H9 (cell line): ENCODE data around the gene BACH2. TPM values are rescaled to one million over a fixed set of nuclear protein-coding genes. Genes with fewer than 3 reads are reported as not detected.
A peak's percentile ranks its signal among the peaks of the same experiment; 100 is the strongest.

Source experiments
- DNase-seq: peaks from one replicate; pipeline ENCODE4 v3.0.0-alpha.2; 2017
- H2AFZ ChIP-seq: one replicate; pipeline ENCODE4 v1.6.1; 2013; ENCODE audit warnings: mild to moderate bottlenecking, low read length, control low read depth, moderate library complexity
- H2AK5ac ChIP-seq: 2 replicates; pipeline ENCODE4 v1.6.1; 2013; ENCODE audit warnings: low read length, control low read depth, mixed read lengths; ENCODE audit not compliant: insufficient read length
- H2BK120ac ChIP-seq: one replicate; pipeline ENCODE4 v1.6.1; 2013; ENCODE audit warnings: low read depth, mild to moderate bottlenecking, low read length, control low read depth, inconsistent platforms; ENCODE audit not compliant: poor library complexity, severe bottlenecking
- H2BK12ac ChIP-seq: 2 replicates; pipeline ENCODE4 v1.6.1; 2013; ENCODE audit warnings: low read length, control low read depth, mixed read lengths, low read depth; ENCODE audit not compliant: insufficient read length
- H2BK15ac ChIP-seq: 2 replicates; pipeline ENCODE4 v1.6.1; 2013; ENCODE audit warnings: low read depth, low read length, control low read depth
- H2BK20ac ChIP-seq: one replicate; pipeline ENCODE4 v1.6.1; 2013; ENCODE audit warnings: low read depth, mild to moderate bottlenecking, low read length, control low read depth, inconsistent platforms; ENCODE audit not compliant: poor library complexity, severe bottlenecking
- H2BK5ac ChIP-seq: 2 replicates; pipeline ENCODE4 v1.6.1; 2013; ENCODE audit warnings: low read length, control low read depth, mixed read lengths; ENCODE audit not compliant: insufficient read length
- H3K14ac ChIP-seq: 2 replicates; pipeline ENCODE4 v1.6.1; 2013; ENCODE audit warnings: low read length, control low read depth; ENCODE audit not compliant: insufficient read depth
- H3K18ac ChIP-seq: 2 replicates; pipeline ENCODE4 v1.6.1; 2013; ENCODE audit warnings: low read depth, mild to moderate bottlenecking, mixed read lengths, low read length, control low read depth; ENCODE audit not compliant: insufficient read length
- H3K23ac ChIP-seq: 2 replicates; pipeline ENCODE4 v1.6.1; 2013; ENCODE audit warnings: low read length, control low read depth, mixed read lengths, low read depth; ENCODE audit not compliant: insufficient read length
- H3K23me2 ChIP-seq: 2 replicates; pipeline ENCODE4 v1.6.1; 2013; ENCODE audit warnings: low read depth, mild to moderate bottlenecking, mixed read lengths, low read length, control low read depth; ENCODE audit not compliant: insufficient read length, poor library complexity, severe bottlenecking
- H3K27ac ChIP-seq: 2 replicates; pipeline ENCODE4 v1.5.1; 2013; ENCODE audit warnings: low read length, control low read depth, mixed read lengths, low read depth; ENCODE audit not compliant: insufficient read length
- H3K27me3 ChIP-seq: 2 replicates; pipeline ENCODE4 v1.6.1; 2013; ENCODE audit warnings: low read length, control low read depth, inconsistent platforms; ENCODE audit not compliant: insufficient read depth
- H3K4ac ChIP-seq: 2 replicates; pipeline ENCODE4 v1.6.1; 2013; ENCODE audit warnings: low read depth, mild to moderate bottlenecking, control low read depth, inconsistent platforms, low read length, moderate library complexity
- H3K4me1 ChIP-seq: 2 replicates; pipeline ENCODE4 v1.6.1; 2013; ENCODE audit warnings: low read length, control low read depth, inconsistent platforms; ENCODE audit not compliant: insufficient read depth
- H3K4me2 ChIP-seq: 2 replicates; pipeline ENCODE4 v1.6.1; 2013; ENCODE audit warnings: low read length, control low read depth, mixed read lengths; ENCODE audit not compliant: insufficient read length, insufficient read depth
- H3K56ac ChIP-seq: 2 replicates; pipeline ENCODE4 v1.6.1; 2013; ENCODE audit warnings: low read depth, mild to moderate bottlenecking, mixed read lengths, low read length, control low read depth; ENCODE audit not compliant: insufficient read length
- H3K79me1 ChIP-seq: 2 replicates; pipeline ENCODE4 v1.6.1; 2013; ENCODE audit warnings: low read depth, mild to moderate bottlenecking, moderate library complexity, low read length, control low read depth, inconsistent platforms; ENCODE audit not compliant: insufficient read depth, poor library complexity, severe bottlenecking
- H3K79me2 ChIP-seq: 2 replicates; pipeline ENCODE4 v1.6.1; 2013; ENCODE audit warnings: low read length, control low read depth, inconsistent platforms; ENCODE audit not compliant: insufficient read depth
- H3K9ac ChIP-seq: 2 replicates; pipeline ENCODE4 v1.6.1; 2013; ENCODE audit warnings: low read length, control low read depth, mixed read lengths; ENCODE audit not compliant: insufficient read length; ENCODE audit errors: extremely low read depth
- H3K9me3 ChIP-seq: one replicate; pipeline ENCODE4 v1.6.1; 2013; ENCODE audit warnings: low read depth, low read length, inconsistent platforms; ENCODE audit not compliant: control insufficient read depth
- H3T11ph ChIP-seq: one replicate; pipeline ENCODE4 v1.6.1; 2013; ENCODE audit warnings: mild to moderate bottlenecking, low read length, control low read depth, inconsistent platforms
- H4K20me1 ChIP-seq: one replicate; pipeline ENCODE4 v1.6.1; 2013; ENCODE audit not compliant: control insufficient read depth, insufficient read length, insufficient read depth
- H4K5ac ChIP-seq: 2 replicates; pipeline ENCODE4 v1.6.1; 2013; ENCODE audit warnings: low read depth, mild to moderate bottlenecking, mixed read lengths, low read length, control low read depth; ENCODE audit not compliant: insufficient read length
- H4K8ac ChIP-seq: replicated peaks from 2 replicates; pipeline ENCODE4 v1.6.1; 2013; ENCODE audit warnings: low read length, control low read depth, mixed read lengths, low read depth; ENCODE audit not compliant: insufficient read length
- H4K91ac ChIP-seq: 2 replicates; pipeline ENCODE4 v1.6.1; 2013; ENCODE audit warnings: low read depth, mild to moderate bottlenecking, moderate library complexity, mixed read lengths, low read length, control low read depth; ENCODE audit not compliant: insufficient read length
- H3K27ac Mint-ChIP-seq, 3 experiments: 2 replicates in 2 of 3; 3 replicates in 1 of 3; pipeline ENCODE4 v1.8.0; 2020 to 2021; ENCODE audit warnings: mixed read lengths in 3 of 3, mild to moderate bottlenecking in 1 of 3, moderate library complexity in 1 of 3
- H3K27me3 Mint-ChIP-seq: 2 replicates; pipeline ENCODE4 v1.8.0; 2021; ENCODE audit warnings: low read depth, mild to moderate bottlenecking, moderate library complexity, mixed read lengths
- H3K36me3 Mint-ChIP-seq, 3 experiments: 2 replicates in 2 of 3; 3 replicates in 1 of 3; pipeline ENCODE4 v1.8.0; 2020 to 2021; ENCODE audit warnings: low read depth in 3 of 3, mixed read lengths in 3 of 3; ENCODE audit not compliant: insufficient read depth in 1 of 3
- H3K4me1 Mint-ChIP-seq, 2 experiments: 2 replicates each; pipeline ENCODE4 v1.8.0; 2020; ENCODE audit warnings: mixed read lengths in 2 of 2
- H3K4me3 Mint-ChIP-seq, 2 experiments: 2 replicates in 1 of 2; 3 replicates in 1 of 2; pipeline ENCODE4 v1.8.0; 2020 to 2021; ENCODE audit warnings: mild to moderate bottlenecking in 2 of 2, mixed read lengths in 2 of 2, moderate library complexity in 1 of 2
- H3K9me3 Mint-ChIP-seq, 2 experiments: 2 replicates in 1 of 2; 3 replicates in 1 of 2; pipeline ENCODE4 v1.8.0; 2020; ENCODE audit warnings: mild to moderate bottlenecking in 2 of 2, mixed read lengths in 2 of 2, moderate library complexity in 1 of 2
- WGBS: extraction: QIAGEN DNeasy Blood & Tissue Kit; methylation state at CpG from one replicate; pipeline ENCODE4 v1.1.7; 2013; ENCODE audit warnings: missing lambda C conversion rate, low lambda C conversion rate, mixed read lengths; ENCODE audit not compliant: insufficient read length; ENCODE audit errors: extremely low coverage; 5-methylcytosine and 5-hydroxymethylcytosine counted together
- total RNA-seq: library from RNA; stranded (reverse); gene quantifications from 2 replicates; pipeline ENCODE4 v1.2.1, GENCODE V29; 2021
- TF ChIP-seq, protein P1 (sequence below): fragments of 200-600 bp; sonication (generic); conservative IDR thresholded peaks from 3 replicates; pipeline ENCODE4 v1.8.0; 2021; ENCODE audit warnings: antibody characterized with exemption, mild to moderate bottlenecking

Gene BACH2
- total RNA-seq, 1 experiment from 2014 or later = 2.0 TPM

DNA sequence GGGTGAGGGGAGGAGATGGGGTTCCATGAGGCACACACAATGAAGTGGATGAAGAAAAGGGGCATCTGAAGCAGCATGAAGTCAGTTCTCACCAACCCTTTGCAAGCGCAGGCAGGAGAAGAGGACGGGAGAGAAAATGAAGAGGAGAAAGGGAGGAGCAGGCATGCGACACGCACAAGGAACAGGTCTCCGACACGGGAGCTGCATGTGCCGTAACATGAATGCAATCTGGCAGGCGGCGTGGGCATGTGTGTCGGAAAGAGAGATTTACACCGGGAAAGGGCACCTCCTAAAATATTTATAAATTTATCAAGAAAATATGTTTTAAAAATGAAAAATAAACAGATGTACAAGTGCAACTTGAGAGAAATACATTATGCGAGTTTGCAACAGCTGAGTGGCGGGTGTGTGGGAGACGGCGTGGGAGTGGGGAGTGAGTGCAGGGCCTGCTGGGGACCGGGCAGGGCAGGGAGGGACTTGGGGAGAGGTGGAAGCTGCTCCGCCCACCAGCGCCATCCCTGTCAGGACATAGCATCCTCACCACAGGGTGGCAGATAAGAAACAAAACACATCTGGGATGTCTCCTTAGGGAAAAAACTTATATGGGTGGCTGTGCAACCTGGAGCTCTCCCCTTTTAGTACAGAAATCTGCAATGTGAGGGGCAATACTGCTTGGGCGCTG lies 361.8 kb downstream of the BACH2 start:
- Histone ChIP-seq H2BK5ac (no peak overlapping the region), H4K20me1 (no peaks in the 10 kb centered on the region), H3K27ac (no peak overlapping the region), H3K79me1 (no peaks in the 10 kb centered on the region), H3K14ac (no peak overlapping the region; the same call in 1 of the 2 replicates), H3K4me2 (no peak overlapping the region), H3K9ac (no peak overlapping the region), H3K18ac (peak overlapping the region; percentile 6), H2BK120ac (no peak overlapping the region), H3K56ac (no peak overlapping the region), H4K8ac (no peak overlapping the region), H2BK12ac (no peak overlapping the region), H2BK20ac (no peak overlapping the region), H3K23me2 (no peaks in the 10 kb centered on the region), H3K4me1 (no peaks in the 10 kb centered on the region), H3K27me3 (no peaks in the 10 kb centered on the region), H2AK5ac (no peak overlapping the region), H3T11ph (no peak overlapping the region), H3K9me3 (no peaks in the 10 kb centered on the region), H3K23ac (no peak overlapping the region), H3K79me2 (no peaks in the 10 kb centered on the region), H4K5ac (peak overlapping the region; percentile 31), H3K4ac (no peak overlapping the region), H4K91ac (no peak overlapping the region), H2AFZ (no peak overlapping the region), H2BK15ac (no peak overlapping the region)
- Mint-ChIP-seq H3K9me3 (no peaks in the 10 kb centered on the region; a peak in 1 of 5 replicates), H3K4me3 (no peak overlapping the region; a peak in 1 of 5 replicates), H3K27me3 (no peaks in the 10 kb centered on the region), H3K4me1 (peaks cover 4 to 10% of the 10 kb centered on the region in 2 experiments), H3K27ac (peak overlapping the region in 1 of 3 experiments; percentile 14; a peak in 3 of 7 replicates), H3K36me3 (no peaks in the 10 kb centered on the region)
- WGBS = no CpG with 5 or more reads among the region's 19 CpGs
- TF ChIP-seq, protein P1, sequence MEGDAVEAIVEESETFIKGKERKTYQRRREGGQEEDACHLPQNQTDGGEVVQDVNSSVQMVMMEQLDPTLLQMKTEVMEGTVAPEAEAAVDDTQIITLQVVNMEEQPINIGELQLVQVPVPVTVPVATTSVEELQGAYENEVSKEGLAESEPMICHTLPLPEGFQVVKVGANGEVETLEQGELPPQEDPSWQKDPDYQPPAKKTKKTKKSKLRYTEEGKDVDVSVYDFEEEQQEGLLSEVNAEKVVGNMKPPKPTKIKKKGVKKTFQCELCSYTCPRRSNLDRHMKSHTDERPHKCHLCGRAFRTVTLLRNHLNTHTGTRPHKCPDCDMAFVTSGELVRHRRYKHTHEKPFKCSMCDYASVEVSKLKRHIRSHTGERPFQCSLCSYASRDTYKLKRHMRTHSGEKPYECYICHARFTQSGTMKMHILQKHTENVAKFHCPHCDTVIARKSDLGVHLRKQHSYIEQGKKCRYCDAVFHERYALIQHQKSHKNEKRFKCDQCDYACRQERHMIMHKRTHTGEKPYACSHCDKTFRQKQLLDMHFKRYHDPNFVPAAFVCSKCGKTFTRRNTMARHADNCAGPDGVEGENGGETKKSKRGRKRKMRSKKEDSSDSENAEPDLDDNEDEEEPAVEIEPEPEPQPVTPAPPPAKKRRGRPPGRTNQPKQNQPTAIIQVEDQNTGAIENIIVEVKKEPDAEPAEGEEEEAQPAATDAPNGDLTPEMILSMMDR = no peak
- no peak for DNase-seq
